GM23338 (cell line): Measurements from ENCODE around the gene ZDHHC7. TPM values are rescaled to one million over a fixed set of nuclear protein-coding genes. Genes with fewer than 3 reads are reported as not detected.

Experiments
- ATAC-seq: fragments of 200-7000 bp; cut with Tn5 transposase; 3 replicates; pipeline ENCODE4 v1.9.1; 2020
- DNase-seq: peaks from one replicate; pipeline ENCODE4 v3.0.0-alpha.2; 2015; ENCODE audit warnings: low spot score
- H2AFZ ChIP-seq: fragments of 200-600 bp; sonication (generic); 2 replicates; pipeline ENCODE4 v1.8.0; 2016; ENCODE audit warnings: antibody characterized with exemption, mild to moderate bottlenecking, moderate library complexity
- H3F3A ChIP-seq: fragments of 200-600 bp; sonication (generic); replicated peaks from 2 replicates; pipeline ENCODE4 v1.8.0; 2017; ENCODE audit warnings: antibody characterized with exemption, mixed run types, low read depth
- H3K27ac ChIP-seq: fragments of 200-600 bp; sonication (generic); 2 replicates; pipeline ENCODE4 v1.6.1; 2016; ENCODE audit warnings: low read depth
- H3K27me3 ChIP-seq: fragments of 200-600 bp; sonication (generic); 2 replicates; pipeline ENCODE4 v1.8.0; 2016; ENCODE audit warnings: mild to moderate bottlenecking, mixed run types, moderate library complexity; ENCODE audit not compliant: insufficient read depth
- H3K36me3 ChIP-seq: fragments of 200-600 bp; sonication (generic); 2 replicates; pipeline ENCODE4 v1.8.0; 2016; ENCODE audit warnings: mild to moderate bottlenecking; ENCODE audit not compliant: insufficient read depth
- H3K4me1 ChIP-seq: fragments of 200-600 bp; sonication (generic); 2 replicates; pipeline ENCODE4 v1.8.0; 2016; ENCODE audit warnings: mild to moderate bottlenecking, moderate library complexity; ENCODE audit not compliant: insufficient read depth
- H3K4me2 ChIP-seq: fragments of 200-600 bp; sonication (generic); 2 replicates; pipeline ENCODE4 v1.7.1; 2017; ENCODE audit warnings: mixed run types
- H3K4me3 ChIP-seq: fragments of 200-600 bp; sonication (generic); 2 replicates; pipeline ENCODE4 v1.6.1; 2016; ENCODE audit warnings: mixed run types
- H3K79me2 ChIP-seq: fragments of 200-600 bp; sonication (generic); replicated peaks from 2 replicates; pipeline ENCODE4 v1.8.0; 2017; ENCODE audit warnings: mild to moderate bottlenecking; ENCODE audit not compliant: insufficient read depth
- H3K9me2 ChIP-seq: fragments of 200-600 bp; sonication (generic); 2 replicates; pipeline ENCODE4 v1.8.0; 2017; ENCODE audit not compliant: insufficient read depth
- H4K20me1 ChIP-seq: fragments of 200-600 bp; sonication (generic); replicated peaks from 2 replicates; pipeline ENCODE4 v1.8.0; 2017; ENCODE audit warnings: mild to moderate bottlenecking; ENCODE audit not compliant: insufficient read depth
- H3K27ac Mint-ChIP-seq: 2 replicates; pipeline ENCODE4 v1.8.0; 2020; ENCODE audit warnings: inconsistent platforms, mild to moderate bottlenecking, moderate library complexity, mixed read lengths
- H3K27me3 Mint-ChIP-seq: 3 replicates; pipeline ENCODE4 v1.8.0; 2022; ENCODE audit warnings: low read depth, mild to moderate bottlenecking, moderate library complexity, mixed read lengths, inconsistent platforms; ENCODE audit not compliant: insufficient read depth, poor library complexity
- H3K36me3 Mint-ChIP-seq: 3 replicates; pipeline ENCODE4 v1.8.0; 2021; ENCODE audit warnings: low read depth, mild to moderate bottlenecking, inconsistent platforms, moderate library complexity, mixed read lengths
- H3K4me1 Mint-ChIP-seq: 3 replicates; pipeline ENCODE4 v1.8.0; 2020; ENCODE audit warnings: mild to moderate bottlenecking, inconsistent platforms, mixed read lengths
- H3K4me3 Mint-ChIP-seq: 3 replicates; pipeline ENCODE4 v1.8.0; 2021; ENCODE audit warnings: moderate library complexity, mild to moderate bottlenecking, inconsistent platforms, mixed read lengths
- H3K9me3 Mint-ChIP-seq: 3 replicates; pipeline ENCODE4 v1.8.0; 2020; ENCODE audit warnings: moderate library complexity, mild to moderate bottlenecking, inconsistent platforms, mixed read lengths
- CREB1 ChIP-seq: fragments of 250-450 bp; sonication (Bioruptor Pico); IDR thresholded peaks from 2 replicates; pipeline ENCODE4 v1.5.0; 2020; ENCODE audit warnings: low read depth, mild to moderate bottlenecking, moderate library complexity
- CTCF ChIP-seq, 2 experiments: fragments of 200-600 bp in 1 of 2; sonication (generic) in 1 of 2; conservative IDR thresholded peaks; 2 replicates each; pipeline versions ENCODE4 v1.5.1 to v1.6.1; 2016 to 2017; ENCODE audit warnings: antibody characterized with exemption in 2 of 2, low read depth in 2 of 2, mild to moderate bottlenecking in 2 of 2, moderate library complexity in 1 of 2
- ETS1 ChIP-seq: IDR thresholded peaks from 2 replicates; pipeline ENCODE4 v1.6.1; 2016; ENCODE audit warnings: antibody characterized with exemption
- EZH2 ChIP-seq: fragments of 200-600 bp; sonication (generic); IDR thresholded peaks from one replicate; pipeline ENCODE4 v1.8.0; 2017; ENCODE audit warnings: antibody characterized with exemption, mild to moderate bottlenecking, low read depth; ENCODE audit not compliant: unreplicated experiment
- EZH2phosphoT487 ChIP-seq: fragments of 200-600 bp; sonication (generic); IDR thresholded peaks from one replicate; pipeline ENCODE4 v1.8.1; 2018; ENCODE audit warnings: antibody characterized with exemption; ENCODE audit not compliant: unreplicated experiment
- JUNB ChIP-seq: IDR thresholded peaks from one replicate; pipeline ENCODE4 v1.6.1; 2016; ENCODE audit warnings: antibody characterized with exemption; ENCODE audit not compliant: unreplicated experiment
- NANOG ChIP-seq: IDR thresholded peaks from 2 replicates; pipeline ENCODE4 v1.6.1; 2016; ENCODE audit warnings: antibody characterized with exemption, borderline replicate concordance
- POLR2AphosphoS5 ChIP-seq: IDR thresholded peaks from 2 replicates; pipeline ENCODE4 v1.6.1; 2016; ENCODE audit warnings: antibody characterized with exemption, low read depth
- REST ChIP-seq: IDR thresholded peaks from one replicate; pipeline ENCODE4 v1.6.1; 2018; ENCODE audit warnings: antibody characterized with exemption; ENCODE audit not compliant: unreplicated experiment
- STAT1 ChIP-seq: IDR thresholded peaks from one replicate; pipeline ENCODE4 v1.6.1; 2016; ENCODE audit warnings: antibody characterized with exemption; ENCODE audit not compliant: unreplicated experiment
- ZNF114 ChIP-seq: fragments of 250-450 bp; sonication (Bioruptor Pico); IDR thresholded peaks from 2 replicates; pipeline ENCODE4 v1.5.0; 2020; ENCODE audit warnings: mild to moderate bottlenecking, moderate library complexity
- ZNF462 ChIP-seq: fragments of 250-450 bp; sonication (Bioruptor Pico); IDR thresholded peaks from 2 replicates; pipeline ENCODE4 v1.5.0; 2020; ENCODE audit warnings: mild to moderate bottlenecking, moderate library complexity
- polyA plus RNA-seq: library from polyadenylated mRNA; unstranded; fragments of >200 nt; fragmentation: Nextera tagmentation; extraction: Ambion mirVana; gene quantifications from 2 replicates; pipeline ENCODE4 v1.2.1, GENCODE V29; 2016
- total RNA-seq: library from RNA; depleted of rRNA; stranded (reverse); fragments of >200 nt; shearing (Covaris generic); gene quantifications from 2 replicates; pipeline ENCODE4 v1.2.3, GENCODE V29; 2014

ZDHHC7 gene
- total and polyA plus RNA-seq, 2 experiments from 2014 or later: 13.1 to 46.1 TPM

GRCh38 chr16:84995663-84996062 lies 15.7 kb downstream of the ZDHHC7 start:
- Mint-ChIP-seq H3K9me3 (no peaks in the 10 kb centered on the region), H3K4me3 (no peak overlapping the region), H3K36me3 (peaks cover 36% of the 10 kb centered on the region), H3K27ac (no peak overlapping the region), H3K27me3 (peaks cover 3% of the 10 kb centered on the region), H3K4me1 (peaks cover 6% of the 10 kb centered on the region; the same call in 2 of the 3 replicates)
- Histone ChIP-seq H3K27me3 (no peaks in the 10 kb centered on the region), H3K4me1 (no peaks in the 10 kb centered on the region), H3K9me2 (no peaks in the 10 kb centered on the region), H2AFZ (no peak overlapping the region), H3K36me3 (no peaks in the 10 kb centered on the region), H3K27ac (0 out of 2 replicates have a peak overlapping the region, but pooled peaks have one; percentile 66), H4K20me1 (peaks cover 11% of the 10 kb centered on the region; the same call in 1 of the 2 replicates), H3F3A (no peaks in the 10 kb centered on the region), H3K4me3 (no peak overlapping the region), H3K79me2 (peaks cover 73% of the 10 kb centered on the region), H3K4me2 (no peak overlapping the region)
- TF ChIP-seq REST (no peak), ZNF462 (CRISPR knock-in tag) (no peak), CTCF (conservative IDR thresholded peaks at IDR 0.05; ENCODE audit: low read depth in 2 of 2) (no peak), POLR2AphosphoS5 (no peak), STAT1 (no peak), EZH2phosphoT487 (no peak), ETS1 (no peak), CREB1 (CRISPR knock-in tag) (no peak), NANOG (no peak), EZH2 (no peak), JUNB (no peak), ZNF114 (CRISPR knock-in tag) (no peak)
- ATAC-seq: no peak
- no peak for DNase-seq
